B cell (primary cell): ENCODE results near the gene NTS. TPM values are rescaled to one million over a fixed set of nuclear protein-coding genes. Genes with fewer than 3 reads are reported as not detected.
A peak's percentile ranks its signal among the peaks of the same experiment; 100 is the strongest.

Experiments
- ATAC-seq: fragments of 200-7000 bp; cut with Tn5 transposase; one replicate; pipeline ENCODE4 v1.10.0; 2021; ENCODE audit warnings: low read depth, mild to moderate bottlenecking, moderate number of reproducible peaks, moderate library complexity
- CTCF ChIA-PET: fragments of 350-600 bp; sonication (Branson Sonifier 250); formaldehyde crosslinking; loops from one replicate; lab custom pipeline; 2021; ENCODE audit warnings: antibody characterized with exemption, inconsistent platforms; lab: Charles Lee
- POLR2A ChIA-PET: fragments of 350-600 bp; sonication (Branson Sonifier 250); formaldehyde crosslinking; loops from one replicate; lab custom pipeline; 2021; ENCODE audit warnings: antibody characterized with exemption; lab: Charles Lee
- DNase-seq: peaks from one replicate; pipeline ENCODE4 v3.0.0; 2013
- H2AFZ ChIP-seq: 2 replicates; pipeline ENCODE4 v1.6.1; 2012; ENCODE audit warnings: mild to moderate bottlenecking, low read depth, low read length; ENCODE audit not compliant: insufficient read depth, poor library complexity, severe bottlenecking
- H3K27ac ChIP-seq, 2 donors: 1 replicate in 1 of 2; 2 replicates in 1 of 2; pipeline ENCODE4 v1.5.1; 2012 to 2013; ENCODE audit warnings: low read length in 2 of 2, mild to moderate bottlenecking in 2 of 2, moderate library complexity in 1 of 2
- H3K27me3 ChIP-seq, 4 experiments: fragments of 200-600 bp in 1 of 4; sonication (generic) in 1 of 4; replicated peaks in 1 of 4; 1 replicate in 2 of 4; 2 replicates in 2 of 4; pipeline versions ENCODE4 v1.6.1 to v1.7.0; 2013 to 2016; ENCODE audit warnings: low read length in 3 of 4, mild to moderate bottlenecking in 2 of 4, mixed read lengths in 1 of 4, moderate library complexity in 1 of 4; ENCODE audit not compliant: insufficient read depth in 4 of 4, control insufficient read depth in 3 of 4; ENCODE audit errors: control extremely low read depth in 1 of 4
- H3K36me3 ChIP-seq, 2 experiments: replicated peaks in 1 of 2; 1 replicate in 1 of 2; 2 replicates in 1 of 2; pipeline versions ENCODE4 v1.6.1 to v1.7.1; 2013; ENCODE audit warnings: low read length in 1 of 2; ENCODE audit not compliant: insufficient read depth in 2 of 2, control insufficient read depth in 1 of 2; ENCODE audit errors: control extremely low read depth in 1 of 2, extremely low read depth in 1 of 2
- H3K4me1 ChIP-seq, 2 donors: fragments of 200-600 bp in 1 of 2; sonication (generic) in 1 of 2; 1 replicate in 1 of 2; 2 replicates in 1 of 2; pipeline versions ENCODE4 v1.5.1 to v1.6.1; 2013 to 2017; ENCODE audit warnings: low read length in 2 of 2; ENCODE audit not compliant: control insufficient read depth in 2 of 2, insufficient read depth in 2 of 2
- H3K4me2 ChIP-seq: replicated peaks from 2 replicates; pipeline ENCODE3; 2012; ENCODE audit warnings: mild to moderate bottlenecking, low read depth, low read length; ENCODE audit not compliant: poor library complexity, severe bottlenecking
- H3K4me3 ChIP-seq, 5 experiments: fragments of 200-600 bp in 1 of 5; sonication (generic) in 1 of 5; 1 replicate in 3 of 5; 2 replicates in 2 of 5; pipeline versions ENCODE4 v1.5.1 to v1.7.0; 2011 to 2016; ENCODE audit warnings: low read length in 4 of 5, mild to moderate bottlenecking in 4 of 5, low read depth in 2 of 5, control low read depth in 1 of 5, moderate library complexity in 1 of 5; ENCODE audit not compliant: insufficient read depth in 1 of 5; ENCODE audit errors: control extremely low read depth in 1 of 5, extremely low read depth in 1 of 5
- H3K79me2 ChIP-seq: fragments of 200-600 bp; sonication (generic); one replicate; pipeline ENCODE4 v1.6.0; 2016; ENCODE audit warnings: low read length; ENCODE audit not compliant: control insufficient read depth, insufficient read depth
- H3K9ac ChIP-seq: fragments of 200-600 bp; sonication (generic); 2 replicates; pipeline ENCODE4 v1.6.1; 2017; ENCODE audit warnings: mild to moderate bottlenecking, low read length, moderate library complexity
- H3K9me3 ChIP-seq, 3 donors: one replicate each; pipeline versions ENCODE4 v1.6.1 to v1.7.1; 2013; ENCODE audit warnings: low read length in 2 of 3; ENCODE audit not compliant: control insufficient read depth in 2 of 3, insufficient read depth in 1 of 3; ENCODE audit errors: control extremely low read depth in 1 of 3
- H4K20me1 ChIP-seq: 2 replicates; pipeline ENCODE4 v1.6.0; 2012; ENCODE audit warnings: mild to moderate bottlenecking, low read length; ENCODE audit not compliant: insufficient read depth, control insufficient read depth, poor library complexity, severe bottlenecking
- H3K27ac Mint-ChIP-seq: one replicate; pipeline ENCODE4 v1.8.0; 2021; ENCODE audit warnings: mixed read lengths
- H3K27me3 Mint-ChIP-seq: one replicate; pipeline ENCODE4 v1.8.0; 2021; ENCODE audit warnings: mixed read lengths
- H3K4me1 Mint-ChIP-seq: one replicate; pipeline ENCODE4 v1.8.0; 2021; ENCODE audit warnings: mixed read lengths
- H3K4me3 Mint-ChIP-seq: one replicate; pipeline ENCODE4 v1.8.0; 2021; ENCODE audit warnings: mixed read lengths
- H3K9me3 Mint-ChIP-seq: one replicate; pipeline ENCODE4 v1.8.0; 2022; ENCODE audit warnings: mixed read lengths; ENCODE audit not compliant: insufficient read depth
- CTCF ChIP-seq: fragments of 200-600 bp; IDR thresholded peaks from one replicate; pipeline ENCODE4 v1.8.0; 2022; ENCODE audit warnings: antibody characterized with exemption, mild to moderate bottlenecking
- EZH2 ChIP-seq: IDR thresholded peaks from 2 replicates; pipeline ENCODE4 v1.6.1; 2012; ENCODE audit warnings: borderline replicate concordance, low read depth, mild to moderate bottlenecking, moderate library complexity, low read length; ENCODE audit not compliant: insufficient read depth, poor library complexity, severe bottlenecking
- WGBS: methylation state at CpG from one replicate; pipeline ENCODE4 v1.1.5; 2013; ENCODE audit warnings: missing lambda C conversion rate; ENCODE audit not compliant: insufficient coverage; 5-methylcytosine and 5-hydroxymethylcytosine counted together
- intact Hi-C: fragments of 100-400 bp; cut with micrococcal nuclease; formaldehyde crosslinking; loops from one replicate; pipeline ENCODE4 v1.10.0; 2022
- polyA plus RNA-seq: library from polyadenylated mRNA; depleted of rRNA; stranded (reverse); fragments of >200 nt; gene quantifications from 2 replicates; pipeline ENCODE4 v1.2.3, GENCODE V29; 2012
- total RNA-seq, 2 donors: library from RNA; stranded (reverse); fragments of 120-200 nt in 1 of 2; gene quantifications; 1 replicate in 1 of 2; 2 replicates in 1 of 2; pipeline versions ENCODE4 v1.2.3 to v1.2.4, GENCODE V29; 2013 to 2022

Gene NTS
- total and polyA plus RNA-seq, 2 donors (not counting 1 experiment from before 2014, with no cell fraction given) = not detected

GRCh38 chr12:85872497-85873091 lies 1.5 kb upstream of the NTS start:
- WGBS = no CpG with 5 or more reads among the region's 3 CpGs
- CTCF ChIA-PET = interaction anchor here (1.1 to 1.5 kb wide), 2 partner anchors 10 to 339 kb away, joined by 3 to 4 read pairs; no protein-coding TSS in a partner anchor
- ATAC-seq (no peak), DNase-seq (peak; percentile 28)
- Mint-ChIP-seq H3K4me1 (no peaks in the 10 kb centered on the region), H3K27ac (no peak overlapping the region), H3K4me3 (no peak overlapping the region), H3K27me3 (no peaks in the 10 kb centered on the region), H3K9me3 (no peaks in the 10 kb centered on the region)
- Histone ChIP-seq H3K9ac (no peak overlapping the region), H3K4me1 (no peaks in the 10 kb centered on the region), H3K4me2 (no peak overlapping the region), H3K27me3 (no peaks in the 10 kb centered on the region), H4K20me1 (no peaks in the 10 kb centered on the region), H3K79me2 (no peaks in the 10 kb centered on the region), H3K36me3 (no peaks in the 10 kb centered on the region), H3K9me3 (no peaks in the 10 kb centered on the region), H3K27ac (no peak overlapping the region), H2AFZ (no peak overlapping the region), H3K4me3 (no peak overlapping the region)
- intact Hi-C loops = loop anchor here (2.0 kb wide), 1 partner anchor 998 kb away; no protein-coding TSS in a partner anchor
- POLR2A ChIA-PET = no interaction called here
- no peak for TF ChIP-seq EZH2
- peak; percentile 84 for TF ChIP-seq CTCF

- Histone ChIP-seq H3K36me3 (no peaks in the 10 kb centered on the region), H3K27me3 (no peaks in the 10 kb centered on the region), H3K4me2 (no peak overlapping the region), H3K27ac (no peak overlapping the region), H4K20me1 (no peaks in the 10 kb centered on the region), H3K9ac (no peak overlapping the region), H2AFZ (no peak overlapping the region), H3K9me3 (no peaks in the 10 kb centered on the region), H3K79me2 (no peaks in the 10 kb centered on the region), H3K4me1 (no peaks in the 10 kb centered on the region), H3K4me3 (no peak overlapping the region)
- Mint-ChIP-seq H3K27me3 (no peaks in the 10 kb centered on the region), H3K9me3 (no peaks in the 10 kb centered on the region), H3K4me1 (no peaks in the 10 kb centered on the region), H3K4me3 (no peak overlapping the region), H3K27ac (no peak overlapping the region)
- DNase-seq (no peak), ATAC-seq (no peak)
- TF ChIP-seq CTCF = no peak
- TF ChIP-seq EZH2 = no peak
- POLR2A ChIA-PET = no interaction called here
- CTCF ChIA-PET = interaction anchor here (1.2 kb wide), 1 partner anchor 409 kb away, joined by 4 read pairs; no protein-coding TSS in a partner anchor
- WGBS = no CpG with 5 or more reads among the region's 3 CpGs
- intact Hi-C loops = no loop called here
Measured at GRCh38 chr12:85877459-85877858, 3.4 kb downstream of the NTS start.
